H1 (cell line): Measurements from ENCODE around the gene IFI27L1. TPM values are rescaled to one million over a fixed set of nuclear protein-coding genes. Genes with fewer than 3 reads are reported as not detected.

ENCODE experiments used
- BCL11A ChIP-seq, 2 experiments: IDR thresholded peaks; one replicate each; pipeline ENCODE4 v1.6.1; 2011; ENCODE audit warnings: low read depth in 2 of 2, low read length in 2 of 2, mild to moderate bottlenecking in 2 of 2
- CTCF ChIP-seq, 3 experiments: IDR thresholded peaks; 1 replicate in 2 of 3; 2 replicates in 1 of 3; pipeline versions ENCODE4 v1.5.1 to v1.6.1; 2011; ENCODE audit warnings: low read length in 3 of 3, mild to moderate bottlenecking in 3 of 3, inconsistent platforms in 2 of 3, low read depth in 1 of 3, moderate library complexity in 1 of 3; ENCODE audit not compliant: insufficient read depth in 1 of 3; ENCODE audit errors: control extremely low read depth in 1 of 3
- MAX ChIP-seq: IDR thresholded peaks from 2 replicates; pipeline ENCODE4 v1.6.1; 2012; ENCODE audit warnings: inconsistent platforms
- polyA plus RNA-seq, 7 experiments: library from polyadenylated mRNA; depleted of rRNA in 3 of 7; stranded (reverse) in 5 of 7; unstranded in 2 of 7; fragments of >200 nt in 5 of 7; fragments of 200-250 nt in 2 of 7; gene quantifications; 1 replicate in 5 of 7; 2 replicates in 1 of 7; 4 replicates in 1 of 7; pipeline versions ENCODE4 v1.2.1 to v1.2.3, GENCODE V29; 2011 to 2013; ENCODE audit warnings: missing spikeins in 2 of 7, mixed read lengths in 2 of 7
- total RNA-seq: library from RNA; stranded (reverse); fragmentation: NEBNext Ultra II Directional; extraction: Animal tissue kit (Norgen Biotek cat#: 25700); gene quantifications from 2 replicates; pipeline ENCODE4 v1.2.1, GENCODE V29; 2021

IFI27L1 gene
- total and polyA plus RNA-seq, 2 of the 8 experiments (the other 6 are each of a cell fraction or from before 2014, with no cell fraction given): 21.2 to 30.5 TPM

- no peak for TF ChIP-seq CTCF (IDR thresholded peaks at IDR 0.05; ENCODE audit: control extremely low read depth in 1 of 3, insufficient read depth in 1 of 3, low read depth in 1 of 3, low read length in 3 of 3)
- TF ChIP-seq MAX: no peak
- TF ChIP-seq BCL11A (IDR thresholded peaks at IDR 0.05; ENCODE audit: low read depth in 2 of 2, low read length in 2 of 2): no peak
Observed at GRCh38 chr14:94139421-94139820, 58.3 kb downstream of the IFI27L1 start (continued).
